Uterus (tissue), 4 donors: ENCODE measurements around the gene KRCC1. TPM values are rescaled to one million over a fixed set of nuclear protein-coding genes. Genes with fewer than 3 reads are reported as not detected.
A peak's percentile ranks its signal among the peaks of the same experiment; 100 is the strongest.

Source experiments
- DNase-seq, 2 donors: peaks; one replicate each; pipeline ENCODE4 v3.0.0-alpha.2; 2019 to 2020
- H3K27ac ChIP-seq, 2 donors: fragments of 200-600 bp; sonication (generic); 1 replicate in 1 of 2; 2 replicates in 1 of 2; pipeline ENCODE4 v1.5.1; 2016 to 2018
- H3K27me3 ChIP-seq, 2 donors: fragments of 200-600 bp; sonication (generic); one replicate each; pipeline ENCODE4 v1.5.1; 2018 to 2019; ENCODE audit warnings: control low read depth in 1 of 2
- H3K36me3 ChIP-seq, 2 donors: fragments of 200-600 bp; sonication (generic); one replicate each; pipeline ENCODE4 v1.5.1; 2019; ENCODE audit warnings: control low read depth in 1 of 2
- H3K4me1 ChIP-seq, 2 donors: fragments of 200-600 bp; sonication (generic); one replicate each; pipeline ENCODE4 v1.5.1; 2018 to 2019; ENCODE audit warnings: control low read depth in 1 of 2
- H3K4me3 ChIP-seq, 2 donors: fragments of 200-600 bp; sonication (generic); 1 replicate in 1 of 2; 2 replicates in 1 of 2; pipeline ENCODE4 v1.5.1; 2018 to 2019; ENCODE audit warnings: mild to moderate bottlenecking in 1 of 2
- H3K9me3 ChIP-seq, 2 donors: fragments of 200-600 bp; sonication (generic); one replicate each; pipeline ENCODE4 v1.5.1; 2019; ENCODE audit warnings: control low read depth in 1 of 2
- CTCF ChIP-seq, 4 experiments: fragments of 200-600 bp in 2 of 4; fragments of 450-650 bp in 2 of 4; sonication (generic) in 2 of 4; IDR thresholded peaks; one replicate each; pipeline ENCODE4 v1.5.1; 2016 to 2019; ENCODE audit warnings: antibody characterized with exemption in 4 of 4, mild to moderate bottlenecking in 2 of 4, moderate library complexity in 1 of 4
- POLR2A ChIP-seq, 2 donors: fragments of 450-650 bp; IDR thresholded peaks; one replicate each; pipeline ENCODE4 v1.6.1; 2016; ENCODE audit warnings: antibody characterized with exemption in 2 of 2, mild to moderate bottlenecking in 1 of 2, moderate library complexity in 1 of 2
- intact Hi-C: fragments of 100-400 bp; cut with DNase I; formaldehyde crosslinking; loops from one replicate; pipeline ENCODE4 v1.15.1; 2023; ENCODE audit warnings: low total_unique reads
- total RNA-seq, 4 donors: library from RNA; depleted of rRNA in 3 of 4; stranded (reverse); fragments of >200 nt in 3 of 4; gene quantifications; one replicate each; pipeline versions ENCODE4 v1.1.0 to v1.2.4, GENCODE V29; 2014 to 2023
- donor health status: DM: yes; HTN: yes; CAD: no.

The KRCC1 gene
- total RNA-seq = 10 to 100 TPM; 19.7 to 62.1 (median 30.1) TPM

- intact Hi-C loops = loop anchor here (10.0 kb wide), 1 partner anchor 119 kb away; the partner anchor contains the start of gene THNSL2
- H3K27me3 ChIP-seq = no peaks in the 10 kb centered on the region
- H3K4me3 ChIP-seq = peak within 1 kb of the TSS; percentile 85 to 99
- no peaks in the 10 kb centered on the region for H3K36me3 ChIP-seq
- no peaks in the 10 kb centered on the region for H3K9me3 ChIP-seq
- DNase-seq = peak; percentile 94
- peaks cover 0 to 5% of the 10 kb centered on the region in 2 donors for H3K4me1 ChIP-seq
- TF ChIP-seq CTCF (IDR thresholded peaks at IDR 0.05) = peak in 2 of 4 experiments; percentile 17 to 45
- peak; percentile 81 to 97 for TF ChIP-seq POLR2A (IDR thresholded peaks at IDR 0.05)
- H3K27ac ChIP-seq = peak within 1 kb of the TSS; percentile 97 to 98
These were observed at the start of gene KRCC1 for GRCh38 chr2:88055371-88056128. KRCC1 (minus strand) TSS chr2:88055783; CDS start chr2:88028563, 27,220 bp downstream.

- Histone ChIP-seq H3K27ac (no peak overlapping the region), H3K9me3 (no peaks in the 10 kb centered on the region), H3K36me3 (no peaks in the 10 kb centered on the region), H3K4me1 (no peaks in the 10 kb centered on the region), H3K4me3 (no peak overlapping the region), H3K27me3 (no peaks in the 10 kb centered on the region)
- DNase-seq = no peak
- intact Hi-C loops = no loop called here
- TF ChIP-seq POLR2A (IDR thresholded peaks at IDR 0.05) = no peak
- no peak for TF ChIP-seq CTCF (IDR thresholded peaks at IDR 0.05)
These were observed 44.9 kb upstream of the KRCC1 start for GRCh38 chr2:88100489-88100858.

GRCh38 chr2:88099798-88100488 is 44.4 kb upstream of the KRCC1 start:
- Histone ChIP-seq H3K27ac (no peak overlapping the region), H3K36me3 (no peaks in the 10 kb centered on the region), H3K9me3 (no peaks in the 10 kb centered on the region), H3K4me3 (no peak overlapping the region), H3K27me3 (no peaks in the 10 kb centered on the region), H3K4me1 (no peaks in the 10 kb centered on the region)
- no peak for DNase-seq
- no peak for TF ChIP-seq POLR2A (IDR thresholded peaks at IDR 0.05)
- TF ChIP-seq CTCF (IDR thresholded peaks at IDR 0.05) = no peak
- intact Hi-C loops = no loop called here

- intact Hi-C loops = no loop called here
- H3K27ac ChIP-seq = no peak overlapping the region
- H3K4me3 ChIP-seq = no peak overlapping the region
- no peak for TF ChIP-seq CTCF (IDR thresholded peaks at IDR 0.05)
- no peak for TF ChIP-seq POLR2A (IDR thresholded peaks at IDR 0.05)
- no peaks in the 10 kb centered on the region for H3K36me3 ChIP-seq
- H3K4me1 ChIP-seq = no peaks in the 10 kb centered on the region
- DNase-seq = no peak
- no peaks in the 10 kb centered on the region for H3K27me3 ChIP-seq
- no peaks in the 10 kb centered on the region for H3K9me3 ChIP-seq
These were observed 42.9 kb upstream of the KRCC1 start for GRCh38 chr2:88098558-88098900.

- Histone ChIP-seq H3K4me3 (no peak overlapping the region), H3K9me3 (no peaks in the 10 kb centered on the region), H3K27ac (no peak overlapping the region), H3K36me3 (no peaks in the 10 kb centered on the region), H3K4me1 (no peaks in the 10 kb centered on the region), H3K27me3 (no peaks in the 10 kb centered on the region)
- TF ChIP-seq CTCF (IDR thresholded peaks at IDR 0.05) = no peak
- TF ChIP-seq POLR2A (IDR thresholded peaks at IDR 0.05) = no peak
- intact Hi-C loops = no loop called here
- no peak for DNase-seq
These were observed 42.4 kb upstream of the KRCC1 start for GRCh38 chr2:88097891-88098557.
